DOHH2 (cell line): ENCODE measurements around the gene SSPN.

ENCODE experiments used
- EZH2phosphoT487 ChIP-seq: fragments of 200-600 bp; sonication (generic); IDR thresholded peaks from 2 replicates; pipeline ENCODE4 v1.6.1; 2017; ENCODE audit warnings: borderline replicate concordance, mild to moderate bottlenecking, antibody characterized with exemption, low read length, moderate library complexity, mixed read lengths
- TF ChIP-seq, protein P1 (sequence below): fragments of 200-600 bp; sonication (generic); IDR thresholded peaks from one replicate; pipeline ENCODE4 v1.5.1; 2014; ENCODE audit warnings: antibody characterized with exemption, mild to moderate bottlenecking, low read depth, low read length; ENCODE audit not compliant: poor library complexity, severe bottlenecking

DNA sequence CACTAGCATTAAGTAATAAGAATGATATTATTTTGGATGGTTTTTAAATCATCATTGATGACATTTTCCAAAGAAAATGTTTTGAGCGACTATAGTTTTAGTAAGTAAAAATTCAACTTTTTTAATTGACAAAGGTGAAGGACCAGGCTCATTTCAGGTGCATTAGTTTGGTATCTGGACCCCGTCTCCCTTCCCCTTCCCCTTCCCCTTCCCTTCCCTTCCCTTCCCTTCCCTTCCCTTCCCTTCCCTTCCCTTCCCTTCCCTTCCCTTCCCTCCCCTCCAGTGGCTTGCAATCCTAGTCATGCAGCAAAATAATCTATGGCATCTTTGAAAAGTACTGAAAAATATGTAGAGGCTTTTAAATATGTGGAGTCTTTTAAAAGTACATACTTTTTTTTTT is 13.0 kb upstream of the SSPN start:
- TF ChIP-seq, protein P1, sequence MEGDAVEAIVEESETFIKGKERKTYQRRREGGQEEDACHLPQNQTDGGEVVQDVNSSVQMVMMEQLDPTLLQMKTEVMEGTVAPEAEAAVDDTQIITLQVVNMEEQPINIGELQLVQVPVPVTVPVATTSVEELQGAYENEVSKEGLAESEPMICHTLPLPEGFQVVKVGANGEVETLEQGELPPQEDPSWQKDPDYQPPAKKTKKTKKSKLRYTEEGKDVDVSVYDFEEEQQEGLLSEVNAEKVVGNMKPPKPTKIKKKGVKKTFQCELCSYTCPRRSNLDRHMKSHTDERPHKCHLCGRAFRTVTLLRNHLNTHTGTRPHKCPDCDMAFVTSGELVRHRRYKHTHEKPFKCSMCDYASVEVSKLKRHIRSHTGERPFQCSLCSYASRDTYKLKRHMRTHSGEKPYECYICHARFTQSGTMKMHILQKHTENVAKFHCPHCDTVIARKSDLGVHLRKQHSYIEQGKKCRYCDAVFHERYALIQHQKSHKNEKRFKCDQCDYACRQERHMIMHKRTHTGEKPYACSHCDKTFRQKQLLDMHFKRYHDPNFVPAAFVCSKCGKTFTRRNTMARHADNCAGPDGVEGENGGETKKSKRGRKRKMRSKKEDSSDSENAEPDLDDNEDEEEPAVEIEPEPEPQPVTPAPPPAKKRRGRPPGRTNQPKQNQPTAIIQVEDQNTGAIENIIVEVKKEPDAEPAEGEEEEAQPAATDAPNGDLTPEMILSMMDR = no peak
- TF ChIP-seq EZH2phosphoT487 = no peak
